IPS-18c (cell line): Measurements from ENCODE around the gene TMEM63C.
"Not testable (repeated sequence)": the region's sequence is repeated elsewhere in the genome, so short reads cannot be mapped to it uniquely, and the experiment has no call there.

ENCODE experiments used
- H3K4me3 ChIP-seq: 2 replicates; pipeline ENCODE4 v1.7.0; 2013; ENCODE audit warnings: low read depth, mild to moderate bottlenecking, low read length, moderate library complexity; ENCODE audit not compliant: insufficient read depth
- H3K9me3 ChIP-seq: one replicate; pipeline ENCODE4 v1.6.1; 2013; ENCODE audit warnings: mild to moderate bottlenecking, low read length, moderate library complexity; ENCODE audit not compliant: control insufficient read depth, insufficient read depth

TMEM63C gene

DNA sequence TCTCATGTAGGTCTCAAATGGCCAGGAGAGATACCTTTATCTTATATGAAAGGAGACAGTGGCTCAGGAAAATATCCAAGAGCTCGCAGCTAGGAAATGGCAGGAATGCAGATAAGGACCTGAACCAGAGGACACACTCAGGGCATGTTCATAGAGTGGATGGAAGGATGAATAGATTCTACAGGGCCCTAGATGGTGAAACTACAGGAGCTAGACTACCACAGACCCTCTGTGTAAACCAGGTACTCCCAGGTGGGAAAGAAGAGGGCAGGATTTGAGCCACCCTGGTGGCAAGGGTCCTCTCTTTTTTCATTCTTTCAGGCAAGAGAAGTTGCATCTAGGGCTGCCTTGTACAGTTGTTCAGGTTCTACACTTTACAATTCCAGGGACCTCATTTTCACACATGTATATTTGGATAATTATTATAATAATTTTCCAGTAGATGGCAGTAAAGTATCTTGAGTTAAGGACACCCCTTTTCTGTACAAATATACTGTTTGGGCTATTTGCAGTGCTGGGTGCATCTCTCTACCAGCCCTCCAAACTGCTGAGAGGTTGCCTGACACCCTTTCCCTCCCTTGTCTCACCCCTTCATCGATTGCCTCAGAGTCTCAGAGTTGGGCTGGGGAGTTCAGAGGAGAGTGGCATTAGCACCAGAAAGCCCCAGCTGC, 29.5 kb upstream of the TMEM63C start:
- no peaks in the 10 kb centered on the region for H3K9me3 ChIP-seq
- no peak overlapping the region for H3K4me3 ChIP-seq

DNA sequence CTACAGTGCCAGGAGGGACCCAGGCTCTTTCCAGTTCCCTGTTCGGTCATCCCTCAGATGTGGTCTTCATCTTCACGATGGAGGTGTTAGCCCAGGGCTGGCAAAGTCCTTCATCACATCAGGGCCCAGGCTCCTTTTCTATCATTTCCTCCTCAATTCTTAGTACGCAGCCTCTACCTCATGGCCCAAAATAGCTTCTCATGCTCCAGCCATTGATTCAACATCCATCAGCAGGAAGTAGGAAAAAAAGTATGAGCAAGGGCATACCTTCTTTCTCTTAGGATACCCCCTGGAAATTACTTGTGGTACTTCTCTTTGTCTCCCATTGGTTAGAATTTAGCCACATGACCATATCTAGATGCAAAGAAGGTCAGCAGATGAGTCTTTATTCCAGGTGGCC, 27.8 kb upstream of the TMEM63C start:
- H3K4me3 ChIP-seq, result no peak overlapping the region

DNA sequence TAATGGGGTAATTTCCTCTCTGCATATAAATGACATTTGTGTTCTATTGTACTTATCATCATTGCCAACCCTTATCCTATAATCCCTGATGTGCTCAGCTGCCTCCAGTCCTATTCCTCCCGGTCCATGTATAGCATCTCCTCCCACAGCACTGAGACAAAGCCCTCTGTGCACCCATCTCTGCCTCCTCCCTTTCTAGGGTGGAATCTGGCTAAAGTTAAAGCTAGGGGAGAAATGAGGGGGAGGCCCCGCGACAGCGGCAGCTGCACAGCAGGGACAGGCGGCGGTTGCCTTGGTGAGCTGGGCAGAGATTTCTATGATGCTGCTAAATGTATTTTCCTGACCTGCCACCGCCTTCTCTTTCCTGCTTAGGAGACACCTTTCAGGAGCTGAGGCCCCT, 27.2 kb upstream of the TMEM63C start:
- H3K9me3 ChIP-seq, result no peaks in the 10 kb centered on the region
- no peak overlapping the region for H3K4me3 ChIP-seq

More for the DNA sequence above, 27.8 kb upstream of the TMEM63C start:
- no peaks in the 10 kb centered on the region for H3K9me3 ChIP-seq

DNA sequence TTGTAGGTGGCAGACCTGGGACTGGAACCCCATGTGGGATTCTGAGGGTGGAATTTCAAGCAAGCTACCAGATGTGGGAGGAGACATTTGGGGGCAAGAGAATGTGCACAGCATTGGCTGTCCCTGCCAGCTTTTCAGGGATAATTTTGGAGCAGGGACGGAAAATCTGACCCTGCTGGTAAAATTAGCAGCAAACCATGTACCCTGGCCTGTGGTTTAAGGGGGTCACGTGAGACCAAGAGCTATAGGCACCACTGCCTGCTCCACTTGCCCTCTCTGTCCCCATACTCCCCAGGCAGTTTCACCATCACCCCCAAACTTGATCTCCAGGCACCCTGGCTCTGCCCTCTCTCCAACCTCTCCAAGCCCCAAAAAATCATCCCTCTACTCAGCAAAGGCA, 26.5 kb upstream of the TMEM63C start:
- no peaks in the 10 kb centered on the region for H3K9me3 ChIP-seq
- H3K4me3 ChIP-seq, result no peak overlapping the region

DNA sequence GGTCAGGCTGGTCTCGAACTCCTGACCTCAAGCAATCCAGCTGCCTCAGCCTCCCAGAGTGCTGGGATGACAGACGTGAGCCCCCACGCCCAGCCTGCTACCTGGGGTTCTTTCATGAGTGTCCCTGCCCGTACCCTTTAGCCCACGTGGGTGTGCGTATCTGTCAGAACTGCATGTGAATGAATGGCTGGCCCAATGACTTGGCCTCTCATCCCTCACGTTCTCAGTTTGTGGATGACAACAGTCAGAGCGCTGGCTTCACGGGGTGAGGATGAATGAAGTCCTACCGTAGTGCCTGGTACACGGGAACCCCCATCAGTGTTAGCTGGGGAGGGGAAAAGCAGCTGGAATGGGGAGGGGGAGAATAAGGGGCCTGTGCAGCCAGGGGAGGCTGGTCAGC, 23.9 kb upstream of the TMEM63C start:
- Histone ChIP-seq H3K4me3 (no peak overlapping the region), H3K9me3 (no peaks in the 10 kb centered on the region)

DNA sequence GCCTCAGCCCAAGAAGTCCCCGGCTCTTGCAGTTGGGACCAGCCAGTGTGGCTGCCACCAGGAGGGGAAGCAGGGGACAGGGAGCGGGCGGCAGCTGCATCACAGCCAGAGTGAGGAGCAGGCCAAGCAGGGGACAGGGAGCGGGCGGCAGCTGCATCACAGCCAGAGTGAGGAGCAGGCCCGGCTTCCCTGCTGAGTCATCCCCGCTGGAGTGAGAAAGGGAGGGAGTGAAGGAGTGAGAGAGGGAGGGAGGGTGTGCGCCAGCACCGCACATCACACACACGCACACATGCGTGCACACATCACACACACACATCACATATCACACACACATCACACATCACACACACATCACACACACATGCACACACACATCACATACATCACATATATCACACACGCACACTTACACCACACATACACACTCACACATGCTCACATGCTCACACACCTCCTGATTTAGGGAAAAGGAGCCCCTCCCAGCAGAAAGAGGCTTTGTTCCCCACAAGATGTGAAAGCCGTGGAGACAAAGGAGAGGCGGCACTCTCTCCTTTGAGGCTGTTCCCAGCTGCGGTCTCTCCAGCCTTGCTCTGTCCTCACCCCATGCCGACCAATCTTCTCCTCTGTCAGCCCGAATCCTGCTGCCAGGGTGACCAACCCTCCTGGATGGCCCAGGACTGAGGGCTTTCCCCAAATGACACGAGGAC, 23.3 kb upstream of the TMEM63C start:
- no peaks in the 10 kb centered on the region for H3K9me3 ChIP-seq
- peak overlapping the region; percentile 28 for H3K4me3 ChIP-seq

DNA sequence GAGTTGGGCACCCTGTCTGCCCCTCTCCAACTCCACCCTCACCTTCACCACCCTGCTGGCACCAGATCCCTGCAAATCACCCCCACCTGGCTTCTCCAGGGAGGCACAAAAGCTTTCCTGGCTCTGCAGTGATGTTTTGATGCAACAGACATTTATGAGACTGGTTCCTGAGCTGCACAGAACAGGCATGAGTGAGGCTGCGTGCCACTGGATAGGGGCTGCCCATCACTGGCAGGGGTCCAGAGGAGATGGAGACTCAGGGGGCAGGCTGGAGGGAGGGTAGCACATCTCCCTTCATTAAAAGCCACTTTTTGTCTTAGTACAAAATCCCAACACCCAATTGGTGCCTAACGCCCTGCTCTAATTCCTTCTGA, 22.7 kb upstream of the TMEM63C start:
- Histone ChIP-seq H3K4me3 (peak overlapping the region; percentile 28; the same call in 1 of the 2 replicates), H3K9me3 (no peaks in the 10 kb centered on the region)

DNA sequence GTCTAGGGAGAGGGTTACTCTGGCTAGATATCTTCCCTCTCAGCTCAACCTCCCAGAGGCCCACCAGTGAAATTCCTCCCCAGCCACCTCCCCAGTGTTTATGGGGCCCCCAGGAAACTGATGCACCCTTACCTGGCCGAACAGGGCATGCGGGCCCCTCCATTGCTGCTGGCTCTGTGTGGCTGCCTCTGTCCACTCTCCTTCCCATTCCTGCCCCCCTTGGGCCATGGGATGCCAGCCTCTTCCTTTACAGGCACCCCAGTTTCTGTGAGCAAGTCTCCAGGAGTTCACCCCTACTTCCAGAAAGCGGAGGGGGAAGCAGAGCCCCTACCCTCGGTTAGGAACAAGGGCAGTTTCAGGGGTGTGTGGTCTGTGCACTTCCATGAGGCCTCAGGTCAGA, 20.6 kb upstream of the TMEM63C start:
- Histone ChIP-seq H3K9me3 (no peaks in the 10 kb centered on the region), H3K4me3 (no peak overlapping the region)

DNA sequence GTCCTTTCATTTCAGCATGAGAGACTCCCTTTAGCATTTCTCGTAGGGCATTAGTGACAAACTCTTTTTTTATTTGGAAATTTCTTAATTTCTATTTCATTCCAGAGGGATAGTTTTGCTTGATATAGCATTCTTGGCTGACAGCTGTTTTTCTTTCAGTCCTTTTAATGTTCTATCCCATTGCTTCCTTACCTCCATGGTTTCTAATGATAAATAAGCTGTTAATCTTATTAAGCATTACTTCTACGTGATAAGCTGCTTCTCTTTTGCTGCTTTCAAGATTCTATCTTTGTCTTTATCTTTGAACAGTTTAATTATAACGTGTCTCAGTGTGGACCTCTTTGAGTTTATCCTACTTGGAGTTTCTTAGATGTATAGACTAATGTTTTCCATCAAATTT, 11.6 kb upstream of the TMEM63C start:
- no peak overlapping the region for H3K4me3 ChIP-seq
- H3K9me3 ChIP-seq, result peaks cover 2% of the 10 kb centered on the region

DNA sequence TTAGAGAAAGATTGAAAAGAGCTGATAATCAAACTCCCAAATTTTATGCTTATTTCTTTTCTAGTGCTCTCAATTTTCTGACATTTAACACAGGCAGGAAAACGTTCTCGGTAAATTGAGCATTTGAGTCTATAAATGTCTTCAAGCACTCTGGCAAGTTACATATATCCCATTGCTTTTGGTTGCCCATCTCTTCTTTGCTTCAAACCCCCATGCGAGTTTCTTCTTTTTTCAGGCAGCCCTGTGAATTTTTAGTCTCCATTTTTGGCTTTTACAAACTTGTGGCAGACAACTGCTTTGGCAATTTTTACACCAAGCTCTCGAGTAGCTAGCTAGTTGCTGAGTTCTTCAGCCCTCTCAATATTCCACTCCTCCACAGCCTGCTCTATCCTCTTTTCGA, 8.7 kb upstream of the TMEM63C start:
- Histone ChIP-seq H3K4me3 (no peak overlapping the region), H3K9me3 (peaks cover 2% of the 10 kb centered on the region)

DNA sequence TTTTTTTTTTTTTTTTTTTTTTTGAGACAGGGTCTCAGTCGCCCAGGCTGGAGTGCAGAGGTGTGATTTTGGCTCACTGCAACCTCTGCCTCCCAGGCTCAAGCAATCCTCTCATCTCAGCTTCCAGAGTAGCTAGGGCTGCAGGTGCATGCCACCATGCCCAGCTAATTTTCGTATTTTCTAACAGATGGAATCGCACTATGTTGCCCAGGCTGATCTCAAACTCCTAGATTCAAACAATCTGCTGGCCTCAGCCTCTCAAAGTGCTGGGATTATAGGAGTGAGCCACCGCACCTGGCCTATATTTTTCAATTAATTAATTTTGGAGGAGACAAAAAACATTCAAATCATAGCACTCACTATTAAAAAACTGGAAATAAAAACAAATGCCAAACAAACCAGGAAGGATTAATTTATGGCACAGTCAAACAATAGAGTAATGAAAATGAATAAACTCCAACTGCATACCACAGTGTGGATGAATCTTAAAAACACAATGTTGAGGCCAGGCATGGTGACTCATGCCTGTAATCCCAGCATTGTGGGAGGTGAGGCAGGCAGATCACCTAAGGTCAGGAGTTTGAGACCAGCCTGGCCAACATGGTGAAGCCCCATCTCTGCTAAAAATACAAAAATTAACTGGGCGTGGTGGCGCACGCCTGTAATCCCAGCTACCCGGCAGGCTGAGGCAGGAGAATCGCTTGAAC, 7.5 kb upstream of the TMEM63C start:
- H3K4me3 ChIP-seq, H3K9me3 ChIP-seq: not testable (repeated sequence)

DNA sequence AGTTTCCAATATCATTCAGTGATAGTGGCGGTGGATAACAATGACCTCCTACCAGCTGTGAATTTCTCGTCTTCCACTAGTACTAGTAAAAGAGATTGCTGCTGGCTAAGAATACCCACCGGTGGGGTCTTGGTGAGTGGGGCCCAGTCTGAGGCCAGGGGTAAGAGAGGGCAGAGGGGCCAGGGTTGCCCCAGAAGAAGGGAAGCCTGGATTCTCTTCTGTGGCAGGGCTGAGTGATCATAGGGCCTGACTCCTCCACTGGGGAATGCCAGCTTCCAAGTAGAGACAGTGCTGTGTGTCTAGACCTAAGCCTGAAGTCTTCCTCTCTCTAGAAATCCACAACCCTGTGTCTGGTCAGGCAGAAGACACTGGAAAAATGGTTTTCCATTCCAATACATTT, 5.8 kb upstream of the TMEM63C start:
- H3K9me3 ChIP-seq, result no peaks in the 10 kb centered on the region
- no peak overlapping the region for H3K4me3 ChIP-seq

DNA sequence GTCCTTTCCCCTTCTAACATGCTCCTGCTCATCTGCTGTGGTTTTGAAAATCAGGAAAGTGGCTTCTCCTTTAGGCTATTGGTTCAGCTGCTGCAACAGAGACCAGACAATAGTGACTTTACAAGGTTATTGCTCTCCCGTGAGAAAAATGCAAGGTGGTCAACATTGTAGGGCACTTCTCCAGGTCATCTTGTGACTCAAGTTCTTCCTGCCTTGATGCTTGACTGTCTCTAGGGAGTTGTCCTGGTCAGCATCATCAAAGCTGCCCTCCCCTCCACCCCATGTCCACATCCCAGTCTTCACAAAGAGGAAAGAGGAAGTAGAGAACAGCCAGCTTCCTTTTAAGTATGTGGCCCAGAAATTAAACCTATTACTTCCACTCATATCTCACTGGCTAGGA, 3.9 kb upstream of the TMEM63C start:
- no peak overlapping the region for H3K4me3 ChIP-seq
- no peaks in the 10 kb centered on the region for H3K9me3 ChIP-seq

DNA sequence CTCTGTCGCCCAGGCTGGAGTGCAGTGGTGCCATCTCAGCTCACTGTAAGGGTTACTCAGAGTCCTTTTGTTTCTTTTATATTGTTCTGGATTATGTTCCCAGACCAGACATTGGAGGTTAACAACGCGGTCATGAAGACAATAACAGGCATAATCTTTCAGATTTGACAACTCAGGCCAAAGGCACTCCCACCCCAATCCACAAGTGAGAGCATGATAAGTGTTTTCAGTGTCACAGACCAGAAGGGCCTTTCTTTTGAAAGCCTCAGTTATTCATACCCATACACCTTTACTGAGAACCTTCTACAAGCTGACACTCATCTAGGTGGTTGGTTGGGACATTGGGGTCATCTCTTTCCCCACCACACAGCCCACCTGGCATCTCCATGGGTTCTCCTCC, 2.9 kb upstream of the TMEM63C start:
- H3K9me3 ChIP-seq, result no peaks in the 10 kb centered on the region
- H3K4me3 ChIP-seq, result no peak overlapping the region

DNA sequence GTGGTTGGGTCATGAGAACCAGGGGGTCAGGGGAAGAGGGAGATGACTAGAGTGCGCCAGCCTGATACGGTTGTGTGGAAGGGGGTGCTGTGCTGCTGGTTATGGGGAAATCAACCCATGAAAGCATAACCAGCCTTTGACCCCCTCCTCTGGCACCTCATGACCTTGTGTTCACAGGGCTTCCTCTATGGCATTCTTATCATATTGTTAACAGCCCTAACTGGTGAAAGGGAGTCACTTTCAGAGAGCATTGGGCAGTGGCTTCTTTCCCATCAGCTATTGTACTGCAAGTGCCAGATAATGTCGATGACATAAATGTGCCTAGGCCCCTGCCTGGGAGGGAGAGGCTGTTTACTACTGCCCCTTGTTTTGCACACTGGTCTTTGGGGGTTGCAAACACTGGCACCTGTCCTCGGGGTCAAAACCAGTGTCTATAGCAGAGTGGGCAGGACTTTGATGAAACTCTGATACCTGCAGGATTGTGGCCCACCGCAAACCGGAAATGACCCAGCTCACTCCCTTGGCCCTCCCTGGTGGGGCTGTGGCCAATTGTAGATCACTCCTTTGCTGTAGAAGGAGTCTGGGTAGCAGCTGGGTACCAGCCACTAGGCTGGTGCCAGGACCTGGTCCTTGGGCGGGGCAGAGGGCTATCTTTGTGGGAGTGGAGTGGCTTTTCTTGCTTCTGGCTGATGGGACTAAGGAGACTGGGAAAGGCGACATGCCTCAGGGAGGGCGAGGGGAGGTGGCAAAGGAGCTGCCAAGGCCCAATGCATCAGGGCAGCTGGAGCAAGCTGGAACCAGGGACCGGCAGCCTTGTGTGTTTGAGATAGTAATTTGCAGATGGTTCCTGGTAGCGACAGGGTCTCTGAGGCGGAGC, 634 bp upstream of the TMEM63C start:
- no peaks in the 10 kb centered on the region for H3K9me3 ChIP-seq
- no peak overlapping the region; the same call in 1 of the 2 replicates for H3K4me3 ChIP-seq

DNA sequence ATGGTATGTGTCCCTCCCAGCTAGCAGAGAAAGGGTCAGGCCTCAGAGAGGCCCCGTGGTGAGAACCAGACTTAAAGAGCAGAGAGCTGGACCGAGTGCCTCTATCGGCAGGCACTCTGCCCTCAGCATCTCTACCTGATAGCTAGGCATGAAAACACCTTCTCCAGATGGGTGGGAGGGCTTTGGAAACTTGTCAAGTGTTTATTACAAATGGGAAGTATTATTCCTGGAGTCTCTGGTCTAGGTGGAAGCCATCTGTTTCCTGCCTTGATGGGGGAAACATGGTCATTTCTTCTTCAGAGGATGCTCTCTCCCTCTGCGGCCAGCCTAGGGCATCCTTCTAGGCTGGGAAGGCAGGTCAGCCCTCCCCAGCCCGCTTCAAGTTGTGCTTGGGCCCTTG, 2.3 kb downstream of the TMEM63C start:
- H3K9me3 ChIP-seq, result no peaks in the 10 kb centered on the region
- no peak overlapping the region for H3K4me3 ChIP-seq

DNA sequence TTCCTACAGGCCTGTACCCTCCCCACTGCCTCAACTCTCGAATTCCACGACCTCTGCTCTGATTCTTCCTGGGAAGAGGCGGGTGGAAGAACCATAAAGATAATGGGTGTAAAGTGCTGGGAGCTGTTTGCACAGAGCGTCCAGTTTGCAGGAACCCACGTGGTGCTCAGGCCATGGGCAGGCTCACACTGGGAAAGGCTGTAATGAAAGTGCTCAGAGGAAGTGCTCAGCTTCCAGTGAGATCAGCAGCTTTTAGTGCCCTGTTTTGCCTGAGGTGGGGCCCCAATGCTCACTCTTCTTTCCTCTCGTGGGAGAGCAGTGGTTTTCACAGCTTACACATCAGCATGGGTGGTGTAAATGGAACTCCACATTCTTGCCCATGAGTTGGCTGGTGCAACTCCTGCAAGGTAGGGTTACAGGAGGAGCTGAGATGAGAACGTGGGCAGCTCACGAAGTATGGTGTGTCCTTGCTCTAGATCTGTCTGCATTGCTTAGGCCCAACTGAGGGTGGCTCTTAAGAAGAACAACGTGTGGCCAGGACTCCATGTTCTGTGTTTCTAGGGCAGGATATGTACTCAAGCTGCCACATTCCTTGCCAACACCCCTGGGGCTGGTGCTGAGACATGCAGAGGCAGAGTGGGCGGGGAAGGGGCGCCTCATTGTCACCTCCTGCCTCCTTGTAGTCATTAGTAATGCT, 2.9 kb downstream of the TMEM63C start:
- Histone ChIP-seq H3K9me3 (no peaks in the 10 kb centered on the region), H3K4me3 (no peak overlapping the region)
